ENCODE results near the gene DEPP1.

DEPP1 gene

DNA sequence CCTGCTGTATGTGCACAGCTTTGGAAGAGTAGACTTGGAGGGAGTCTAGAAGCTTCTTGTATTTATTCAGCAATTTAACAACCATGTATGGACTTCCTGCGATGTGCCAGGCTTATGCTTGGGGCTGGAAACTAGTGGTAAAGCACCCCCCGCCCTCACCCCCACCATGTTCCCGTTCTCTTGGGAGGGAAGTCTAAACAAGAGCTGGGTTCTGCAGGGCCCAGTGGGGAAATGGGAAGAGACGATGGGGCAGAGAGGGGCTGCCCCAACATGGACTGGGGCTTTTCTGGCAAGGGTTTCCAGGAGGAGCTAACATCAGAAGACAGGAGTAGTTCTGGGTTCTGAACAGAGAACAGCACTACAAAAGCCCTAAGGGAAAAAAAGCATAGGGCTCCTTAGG, 11.0 kb downstream of the DEPP1 start:
- DNase-seq (ENCODE audit: low read depth, low spot score) = no peak

DNA sequence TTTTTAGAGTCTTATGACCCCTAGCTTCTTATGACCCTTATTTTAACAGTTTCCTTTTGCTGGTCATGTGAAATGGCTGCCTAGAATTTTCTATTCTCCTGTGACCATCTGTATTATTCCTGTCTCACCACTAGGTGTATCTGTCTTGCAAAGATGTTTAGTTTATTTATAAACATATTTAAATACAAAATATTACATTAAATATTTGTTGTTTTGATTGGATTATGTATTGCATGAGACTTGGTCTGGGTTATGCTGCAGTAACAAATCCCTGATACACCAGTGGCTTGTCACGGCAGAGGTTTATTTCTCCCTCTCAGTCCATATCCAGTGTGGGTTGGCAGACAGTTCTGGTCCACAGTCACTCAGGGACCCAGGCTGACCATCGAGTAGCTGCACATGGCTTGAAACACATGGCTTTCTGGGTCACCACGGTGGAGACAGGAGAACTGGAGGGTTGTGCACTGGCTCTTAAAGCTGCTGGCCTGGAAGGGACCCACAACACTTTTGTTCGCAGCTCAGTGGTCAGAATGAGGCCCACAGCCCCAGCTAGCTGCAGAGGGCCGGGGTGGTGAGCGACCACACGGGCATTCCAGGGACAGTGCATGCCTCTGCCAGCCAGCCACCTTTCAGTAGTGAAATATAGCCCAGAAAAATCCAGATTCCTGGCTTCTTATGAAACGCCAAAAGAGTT, 11.6 kb downstream of the DEPP1 start:
- no peak for DNase-seq (ENCODE audit: low read depth, low spot score)

DNA sequence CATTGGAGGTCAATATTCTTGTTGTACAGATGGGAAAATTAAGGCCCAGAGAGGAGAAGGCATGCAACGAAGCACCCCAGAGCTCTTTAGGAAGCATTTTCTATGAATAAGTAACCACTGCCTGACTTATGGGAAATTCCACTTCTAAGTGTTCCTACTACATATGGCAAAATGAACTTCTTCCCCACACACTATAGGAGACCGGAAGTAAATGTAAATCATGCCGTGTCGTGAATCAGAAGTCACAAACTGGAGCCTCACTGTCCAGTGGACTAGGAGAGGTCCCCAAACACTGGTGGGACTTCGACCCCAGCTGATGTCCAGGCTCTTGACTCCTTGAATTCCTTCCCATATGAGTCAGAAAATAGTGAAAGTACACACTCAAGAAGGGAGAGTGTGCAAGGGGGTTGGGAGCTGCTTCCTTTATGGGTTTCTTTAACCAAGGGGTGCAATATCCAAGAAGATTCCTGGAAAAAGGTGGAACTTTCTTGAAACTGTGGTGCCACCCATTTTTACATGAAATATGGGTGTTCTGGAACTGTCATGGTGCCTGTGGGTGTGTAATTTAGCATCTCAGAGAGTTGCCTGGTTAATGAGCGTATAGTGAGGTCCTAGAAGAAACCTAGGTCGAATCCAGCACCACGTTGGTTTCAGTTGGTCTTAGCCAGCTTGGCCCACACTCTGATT, 12.3 kb downstream of the DEPP1 start:
- DNase-seq (ENCODE audit: low read depth, low spot score) = no peak

DNA sequence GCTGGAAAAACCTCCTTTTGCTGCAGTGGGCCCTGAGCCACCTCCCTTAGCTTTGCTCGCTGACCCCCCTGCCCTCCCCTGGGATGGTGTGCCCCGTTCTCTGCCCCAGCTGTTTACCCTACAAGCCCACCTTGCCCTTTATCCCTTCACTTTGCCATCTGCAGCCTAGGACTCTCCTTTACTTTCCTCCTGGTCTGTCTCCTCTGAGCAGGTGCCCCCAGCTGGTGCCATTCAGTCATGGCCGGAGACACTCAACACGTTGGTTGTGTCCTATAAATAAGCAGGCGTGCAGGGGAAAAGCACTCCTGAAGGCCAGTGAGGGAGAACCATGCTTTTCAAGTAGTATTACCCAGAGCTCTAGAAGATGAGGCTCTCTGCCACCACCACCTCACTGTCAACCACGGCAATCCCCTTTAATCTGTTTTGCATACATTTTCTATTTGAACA, 12.9 kb downstream of the DEPP1 start:
- DNase-seq (ENCODE audit: low read depth, low spot score) = no peak

- DNase-seq (ENCODE audit: low read depth, low spot score) = no peak
Observed at GRCh38 chr10:44965104-44965503, 13.5 kb downstream of the DEPP1 start.

GRCh38 chr10:44963772-44964633, 14.6 kb downstream of the DEPP1 start:
- no peak for DNase-seq (ENCODE audit: low read depth, low spot score)

DNA sequence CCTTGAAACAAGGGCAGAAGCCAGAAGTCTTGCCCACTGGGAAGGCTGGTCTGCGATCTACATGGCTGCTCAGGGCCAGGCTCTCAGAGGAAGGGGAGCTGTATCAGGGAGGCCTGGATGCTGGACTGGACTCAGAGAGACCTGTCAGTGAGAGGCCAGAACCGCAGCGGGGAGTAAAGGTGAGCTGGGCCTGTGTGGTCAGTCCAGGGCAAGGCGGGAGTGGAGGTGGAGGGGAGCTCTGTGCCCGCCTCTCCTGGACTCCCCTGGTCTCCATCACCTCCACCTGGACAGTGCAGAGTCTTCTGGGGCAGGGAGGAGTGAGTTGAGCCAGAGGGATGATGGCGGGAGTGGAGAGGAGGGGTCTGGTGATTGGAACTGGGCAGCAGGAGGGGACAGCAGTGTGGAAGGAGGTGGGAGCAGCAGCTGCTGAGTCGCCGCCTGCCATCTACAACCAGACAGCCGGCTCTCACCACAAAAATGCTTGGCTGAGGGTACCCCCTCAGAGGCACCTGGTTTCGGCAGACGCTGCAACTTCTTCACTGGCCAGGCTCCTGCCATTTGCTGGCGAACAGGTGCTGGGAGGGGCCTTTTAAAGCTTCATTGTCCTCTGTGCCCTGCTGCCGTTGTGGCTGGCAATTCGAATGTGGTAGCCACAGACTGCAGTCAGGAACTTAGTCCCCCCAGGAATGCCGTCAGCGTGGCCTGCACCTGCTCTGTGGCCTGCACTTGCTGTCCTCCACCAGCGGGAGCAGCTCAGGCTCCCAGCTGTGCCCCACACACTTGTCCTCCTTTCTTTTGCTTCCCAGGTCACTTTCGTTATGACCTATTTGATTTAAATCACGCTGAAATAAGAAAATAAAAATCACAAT, 15.5 kb downstream of the DEPP1 start:
- no peak for DNase-seq (ENCODE audit: low read depth, low spot score)

DNA sequence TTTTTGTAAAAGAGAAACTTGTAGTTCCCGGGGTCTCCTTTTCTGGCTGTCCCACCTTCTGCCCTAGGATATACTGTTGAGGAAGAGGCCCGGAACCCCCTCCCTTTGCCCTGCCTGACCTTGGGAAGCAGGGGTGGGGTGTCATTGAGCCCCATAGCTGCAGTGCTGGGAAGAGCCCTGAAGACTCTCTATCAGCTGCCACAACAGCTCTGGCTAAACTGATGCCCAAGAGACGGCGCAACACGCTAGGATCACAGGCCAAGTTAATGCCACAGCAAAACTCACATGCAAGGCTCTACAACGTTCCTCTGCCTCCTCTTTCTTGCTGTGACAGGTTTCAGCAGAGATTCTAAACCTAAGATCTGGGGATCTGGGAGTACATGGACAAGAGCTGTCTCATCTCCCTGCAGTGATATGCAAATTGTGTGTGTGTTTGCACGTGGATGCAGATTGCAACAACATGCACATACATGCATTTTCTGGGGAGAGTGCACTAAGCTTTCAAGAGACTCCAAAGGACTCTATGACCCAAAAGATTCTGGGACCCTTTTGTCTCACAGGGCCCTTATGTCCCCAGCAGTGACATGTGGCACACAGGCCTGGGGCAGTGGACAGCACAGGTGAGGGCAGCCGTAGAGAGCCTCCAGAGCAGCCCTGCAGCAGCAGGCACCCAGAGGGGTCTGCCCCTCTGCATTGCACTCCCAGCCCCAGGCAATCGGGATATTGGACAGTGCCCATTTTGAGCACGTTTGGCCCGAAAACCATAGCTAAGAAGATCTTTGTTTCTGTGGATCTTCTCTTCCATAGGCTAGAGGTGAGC, 16.5 kb downstream of the DEPP1 start:
- no peak for DNase-seq (ENCODE audit: low read depth, low spot score)

GRCh38 chr10:44961230-44961571, 17.4 kb downstream of the DEPP1 start:
- DNase-seq (ENCODE audit: low read depth, low spot score) = no peak

- no peak for DNase-seq (ENCODE audit: low read depth, low spot score)
Observed at GRCh38 chr10:44960482-44961229, 18.0 kb downstream of the DEPP1 start.

GRCh38 chr10:44960088-44960460, 18.5 kb downstream of the DEPP1 start:
- DNase-seq (ENCODE audit: low read depth, low spot score) = no peak

GRCh38 chr10:44959247-44960087, 19.1 kb downstream of the DEPP1 start, which contains the start of gene RASSF4:
Gene RASSF4, plus strand, starts transcription at chr10:44959802. Its CDS starts 10,401 bp downstream, at chr10:44970203.
- no peak for DNase-seq (ENCODE audit: low read depth, low spot score)

DNA sequence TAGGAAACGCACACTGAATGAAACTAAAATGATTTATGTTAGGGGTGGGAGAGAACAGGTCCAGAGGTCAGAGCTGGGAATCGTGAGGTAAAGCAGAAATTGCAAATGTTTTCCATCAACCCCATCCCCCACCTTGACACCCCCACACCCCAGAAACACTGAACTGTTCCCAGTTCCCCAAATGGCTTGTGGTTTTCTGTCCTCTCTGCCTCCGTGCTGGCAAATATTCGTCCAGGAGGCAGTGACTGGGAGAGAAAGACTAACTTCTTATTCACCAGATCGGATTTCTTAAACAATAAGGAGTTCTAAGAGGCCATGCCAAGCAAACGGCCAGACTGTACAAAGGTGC, 19.7 kb downstream of the DEPP1 start:
- no peak for DNase-seq (ENCODE audit: low read depth, low spot score)

DNA sequence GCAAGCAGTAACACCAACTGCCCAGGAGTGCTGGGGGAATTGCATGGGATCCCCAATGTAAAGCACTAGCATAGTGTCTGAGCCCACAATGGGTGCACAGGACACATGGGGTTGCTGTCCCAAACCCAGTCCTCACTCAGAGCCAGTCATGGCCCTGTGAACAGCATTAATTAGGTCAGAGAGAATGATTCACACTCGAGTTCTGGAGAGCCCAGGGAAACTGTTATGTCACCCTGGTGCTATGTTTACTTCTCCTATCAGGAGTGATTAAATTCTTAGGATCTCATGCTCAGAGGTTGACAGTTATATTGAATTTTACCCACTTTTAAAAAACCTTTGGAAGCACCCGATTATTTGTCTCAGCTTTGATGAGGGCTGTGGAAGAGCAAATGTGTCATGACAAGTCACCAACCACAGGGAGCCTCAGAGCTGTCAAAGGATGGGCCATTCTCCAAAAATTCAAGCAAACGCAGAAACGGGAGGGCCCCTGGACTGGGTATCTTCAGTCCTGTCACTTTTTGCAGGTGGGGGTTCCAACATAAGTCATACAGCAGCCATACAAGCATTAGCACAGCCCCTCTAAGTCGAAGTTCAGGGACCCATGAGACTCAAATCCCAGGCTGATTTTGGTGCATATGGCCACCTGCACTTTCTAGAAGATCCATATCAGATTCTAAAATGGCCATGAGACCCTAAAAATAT, 20.3 kb downstream of the DEPP1 start:
- no peak for DNase-seq (ENCODE audit: low read depth, low spot score)

- no peak for DNase-seq (ENCODE audit: low read depth, low spot score)
Observed at GRCh38 chr10:44956717-44957706, 21.6 kb downstream of the DEPP1 start.

DNA sequence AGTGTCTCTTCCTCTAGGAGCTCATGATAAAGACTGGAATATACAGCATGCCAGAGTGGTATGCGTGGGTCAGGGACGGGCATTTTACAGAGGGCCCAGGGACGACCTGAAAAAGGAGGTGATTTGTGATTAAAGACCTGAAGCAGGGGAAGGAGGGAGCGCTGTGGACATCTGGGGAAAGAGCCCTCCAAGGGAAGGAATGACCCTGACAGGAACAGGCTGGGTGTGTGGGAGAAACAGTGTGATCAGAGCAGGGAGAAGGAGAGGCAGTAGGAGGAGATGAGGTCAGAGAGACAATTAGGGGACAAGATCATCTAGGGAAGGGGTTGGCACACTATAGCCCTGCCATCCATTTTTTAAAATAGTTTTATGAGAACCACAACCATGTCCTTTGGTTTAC, 22.4 kb downstream of the DEPP1 start:
- no peak for DNase-seq (ENCODE audit: low read depth, low spot score)

DNA sequence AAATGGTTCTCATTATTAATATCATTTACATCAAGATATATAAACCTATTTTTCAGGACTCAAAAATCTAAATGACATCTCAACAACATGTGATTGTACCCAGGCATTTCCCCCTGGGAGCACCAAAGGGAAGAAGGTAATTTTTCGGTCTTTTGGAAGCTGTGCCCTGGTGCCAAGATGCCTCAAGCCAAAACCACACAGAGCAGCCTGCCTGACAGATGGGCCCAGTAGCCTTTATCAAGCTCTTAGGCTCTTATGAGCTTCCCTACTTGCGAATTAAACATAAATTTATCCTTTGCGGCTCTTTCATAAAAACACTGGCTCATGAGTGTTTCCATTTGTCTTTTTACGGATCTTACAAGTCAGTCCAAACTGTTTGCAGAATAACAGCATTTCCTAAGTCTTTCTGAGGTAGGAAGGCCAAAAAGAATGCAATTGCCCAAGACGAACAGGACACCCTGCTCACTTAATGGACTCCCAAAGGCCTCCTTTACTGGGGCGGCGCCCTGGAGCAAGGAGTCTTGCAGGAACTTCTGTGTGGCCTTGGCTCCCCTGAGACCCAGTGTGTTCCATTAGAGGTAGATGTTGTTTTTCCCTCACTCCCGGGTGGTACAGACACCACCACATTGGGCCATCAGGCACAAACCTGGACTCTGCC, 23.1 kb downstream of the DEPP1 start:
- DNase-seq (ENCODE audit: low read depth, low spot score) = no peak

All from brain pericyte (primary cell).